ENCODE measurements around the gene ENPP7. TPM values are rescaled to one million over a fixed set of nuclear protein-coding genes. Genes with fewer than 3 reads are reported as not detected.
A peak's percentile ranks its signal among the peaks of the same experiment; 100 is the strongest.

Gene ENPP7
- total RNA-seq, 4 donors from 2014 or later: not detected

DNA sequence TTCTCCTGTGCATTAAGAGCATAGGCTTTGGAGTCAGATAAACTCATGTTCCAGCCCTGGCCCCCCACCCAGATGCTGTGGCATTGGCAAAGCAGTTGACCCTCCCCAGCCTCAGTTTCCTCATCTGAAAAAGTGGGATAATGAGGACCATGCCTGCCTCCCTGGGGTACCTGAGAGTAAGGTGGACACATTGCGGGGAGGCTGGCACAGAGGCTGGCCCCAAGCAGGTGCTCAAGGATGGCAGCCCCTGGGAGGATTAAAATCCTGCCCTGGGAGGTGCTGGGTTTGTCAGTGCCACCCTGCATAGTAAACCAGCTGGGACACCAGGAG lies 11.8 kb downstream of the ENPP7 start:
- intact Hi-C loops (cut with DNase I): no loop called here
- peaks cover 4% of the 10 kb centered on the region for H3K27me3 ChIP-seq

DNA sequence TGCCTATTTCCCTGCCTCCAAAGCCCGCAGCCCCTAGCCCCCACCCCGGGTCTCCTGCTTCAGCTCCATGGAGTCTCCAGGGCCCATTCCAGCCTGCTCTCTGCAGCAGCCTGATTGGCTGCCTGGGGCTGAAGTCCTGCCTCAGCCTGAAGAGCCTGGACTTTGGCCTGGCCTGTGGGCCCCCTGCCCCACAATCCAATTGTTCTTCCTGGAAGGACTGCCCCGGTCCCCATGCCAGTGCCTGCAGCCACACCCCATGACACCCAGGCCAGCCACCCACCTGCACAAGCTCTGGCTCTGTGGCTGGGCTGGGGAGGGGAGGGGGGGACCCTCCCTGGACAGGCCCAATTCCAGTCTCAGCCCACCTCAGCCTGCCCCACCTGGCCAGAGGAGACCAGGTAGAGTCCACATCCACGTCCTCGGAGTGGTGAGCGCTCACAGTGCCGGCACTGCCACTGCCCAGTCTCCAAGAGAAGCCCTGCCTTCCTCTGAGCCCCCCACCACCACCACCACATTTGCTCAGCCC lies 12.3 kb downstream of the ENPP7 start:
- 85 to 91% methylated on average over 7 of the region's 7 CpGs for WGBS, 2 donors
- DNase-seq: no peak
- H3K27ac ChIP-seq: no peak overlapping the region
- H3K27me3 ChIP-seq: peaks cover 4% of the 10 kb centered on the region
- no peaks in the 10 kb centered on the region for H3K9me3 ChIP-seq
- H3K36me3 ChIP-seq: no peaks in the 10 kb centered on the region
- H3K4me3 ChIP-seq (replicated peaks in 1 of 3): no peak overlapping the region
- TF ChIP-seq POLR2A (IDR thresholded peaks at IDR 0.05): no peak
- peaks cover 8 to 25% of the 10 kb centered on the region in 2 donors for H3K4me1 ChIP-seq
- intact Hi-C loops (cut with DNase I): no loop called here

More for the DNA sequence above, 11.8 kb downstream of the ENPP7 start:
- DNase-seq: no peak
- TF ChIP-seq POLR2A (IDR thresholded peaks at IDR 0.05): no peak
- TF ChIP-seq, protein P1, sequence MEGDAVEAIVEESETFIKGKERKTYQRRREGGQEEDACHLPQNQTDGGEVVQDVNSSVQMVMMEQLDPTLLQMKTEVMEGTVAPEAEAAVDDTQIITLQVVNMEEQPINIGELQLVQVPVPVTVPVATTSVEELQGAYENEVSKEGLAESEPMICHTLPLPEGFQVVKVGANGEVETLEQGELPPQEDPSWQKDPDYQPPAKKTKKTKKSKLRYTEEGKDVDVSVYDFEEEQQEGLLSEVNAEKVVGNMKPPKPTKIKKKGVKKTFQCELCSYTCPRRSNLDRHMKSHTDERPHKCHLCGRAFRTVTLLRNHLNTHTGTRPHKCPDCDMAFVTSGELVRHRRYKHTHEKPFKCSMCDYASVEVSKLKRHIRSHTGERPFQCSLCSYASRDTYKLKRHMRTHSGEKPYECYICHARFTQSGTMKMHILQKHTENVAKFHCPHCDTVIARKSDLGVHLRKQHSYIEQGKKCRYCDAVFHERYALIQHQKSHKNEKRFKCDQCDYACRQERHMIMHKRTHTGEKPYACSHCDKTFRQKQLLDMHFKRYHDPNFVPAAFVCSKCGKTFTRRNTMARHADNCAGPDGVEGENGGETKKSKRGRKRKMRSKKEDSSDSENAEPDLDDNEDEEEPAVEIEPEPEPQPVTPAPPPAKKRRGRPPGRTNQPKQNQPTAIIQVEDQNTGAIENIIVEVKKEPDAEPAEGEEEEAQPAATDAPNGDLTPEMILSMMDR (IDR thresholded peaks at IDR 0.05): no peak
- Histone ChIP-seq H3K4me3 (replicated peaks in 1 of 3) (no peak overlapping the region), H3K9me3 (no peaks in the 10 kb centered on the region), H3K36me3 (no peaks in the 10 kb centered on the region), H3K27ac (no peak overlapping the region), H3K4me1 (peaks cover 8 to 20% of the 10 kb centered on the region in 2 donors)
- WGBS, 2 donors: 100% methylated on average over 1 of the region's 1 CpG; no CpG with 5 or more reads in 1 of the 2 donors

DNA sequence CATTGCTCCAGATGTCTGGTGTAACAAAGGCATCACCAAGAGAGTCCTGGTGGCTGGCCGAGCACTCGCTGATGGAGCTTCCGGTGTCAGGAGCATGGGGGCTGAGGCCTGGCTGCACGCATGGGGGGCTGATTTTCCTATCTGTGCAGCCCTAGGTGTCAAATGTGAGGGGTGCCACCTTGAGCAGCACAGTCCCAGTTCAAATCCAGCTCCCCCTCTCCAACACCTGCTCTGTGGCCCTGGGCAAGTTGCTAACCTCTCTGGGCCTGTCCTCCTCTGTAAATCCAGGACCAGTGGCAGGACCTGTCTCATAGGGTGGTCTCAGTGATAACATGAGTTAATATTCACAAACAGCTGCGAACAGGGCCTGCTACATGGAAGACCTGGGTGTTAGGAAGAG lies 12.9 kb downstream of the ENPP7 start:
- H3K4me1 ChIP-seq: peaks cover 8 to 29% of the 10 kb centered on the region in 2 donors
- H3K27me3 ChIP-seq: peaks cover 8% of the 10 kb centered on the region
- no peak overlapping the region for H3K27ac ChIP-seq
- no peak overlapping the region for H3K4me3 ChIP-seq (replicated peaks in 1 of 3)
- no peak for DNase-seq
- H3K9me3 ChIP-seq: no peaks in the 10 kb centered on the region
- TF ChIP-seq, protein P1 (IDR thresholded peaks at IDR 0.05): no peak
- no peak for TF ChIP-seq POLR2A (IDR thresholded peaks at IDR 0.05)
- intact Hi-C loops (cut with DNase I): no loop called here
- no peaks in the 10 kb centered on the region for H3K36me3 ChIP-seq
- WGBS, 2 donors: 91 to 97% methylated on average over 5 of the region's 5 CpGs

DNA sequence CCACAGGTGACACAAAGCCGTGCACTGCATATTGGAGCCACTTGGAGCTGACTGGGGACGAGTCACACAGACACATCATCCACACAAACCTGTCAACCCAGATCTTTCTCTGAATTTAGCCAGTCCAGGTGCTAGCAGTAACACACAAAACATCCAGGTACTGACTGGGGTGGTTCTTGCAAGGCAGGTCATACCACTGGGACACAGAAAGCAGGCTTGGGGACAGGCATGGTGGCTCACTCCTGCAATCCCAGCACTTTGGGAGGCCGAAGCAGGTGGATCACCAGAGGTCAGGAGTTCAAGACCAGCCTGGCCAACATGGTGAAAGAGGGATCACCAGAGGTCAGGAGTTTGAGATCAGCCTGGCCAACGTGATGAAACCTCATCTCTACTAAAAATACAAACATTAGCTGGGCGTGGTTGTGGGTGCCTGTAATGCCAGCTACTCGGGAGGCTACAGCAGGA lies 14.9 kb downstream of the ENPP7 start:
- intact Hi-C loops (cut with DNase I): no loop called here
- H3K27me3 ChIP-seq: peaks cover 15% of the 10 kb centered on the region
- H3K27ac ChIP-seq: no peak overlapping the region
- DNase-seq: no peak
- H3K4me1 ChIP-seq: peaks cover 8 to 29% of the 10 kb centered on the region in 2 donors
- H3K36me3 ChIP-seq: no peaks in the 10 kb centered on the region
- TF ChIP-seq POLR2A (IDR thresholded peaks at IDR 0.05): no peak
- TF ChIP-seq, protein P1 (IDR thresholded peaks at IDR 0.05): no peak
- 35 to 42% methylated on average over 5 to 6 of the region's 6 CpGs for WGBS, 2 donors
- no peaks in the 10 kb centered on the region for H3K9me3 ChIP-seq
- no peak overlapping the region for H3K4me3 ChIP-seq (replicated peaks in 1 of 3)

DNA sequence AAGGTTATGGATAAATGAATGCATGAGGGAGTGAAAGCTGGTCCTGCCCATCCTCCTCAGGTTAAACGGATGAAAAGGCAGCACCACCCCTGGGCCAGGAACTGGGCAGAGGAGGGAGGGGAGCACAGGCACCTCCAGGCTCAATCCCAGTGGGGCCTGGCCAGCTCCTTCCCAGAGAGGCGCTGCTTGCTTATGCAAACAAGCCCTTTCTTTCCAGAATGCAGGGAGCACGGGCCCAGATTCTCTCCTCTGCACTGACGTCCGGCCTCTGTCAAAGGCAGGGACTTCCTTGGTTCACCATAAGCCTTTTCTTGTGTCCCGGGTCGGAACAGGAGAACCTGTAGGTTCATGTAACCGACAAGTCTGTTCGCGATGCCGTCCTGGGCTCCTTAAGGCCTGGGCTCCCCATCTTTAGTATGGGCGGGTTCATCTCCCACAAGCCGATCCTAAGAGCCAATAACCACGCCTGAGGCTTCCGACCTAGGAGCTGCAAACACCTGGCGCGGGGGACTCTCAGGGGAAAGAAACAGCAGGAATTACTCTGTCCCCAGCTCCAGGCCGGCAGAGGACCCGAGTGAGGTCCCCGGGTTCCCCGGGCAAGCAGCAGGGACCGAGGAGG lies 16.3 kb downstream of the ENPP7 start:
- TF ChIP-seq POLR2A (IDR thresholded peaks at IDR 0.05): no peak
- TF ChIP-seq, protein P1 (IDR thresholded peaks at IDR 0.05): no peak
- intact Hi-C loops (cut with DNase I): no loop called here
- peak; percentile 31 to 39 for DNase-seq
- Histone ChIP-seq H3K27ac (no peak overlapping the region), H3K4me1 (peaks cover 5 to 24% of the 10 kb centered on the region in 2 donors), H3K4me3 (replicated peaks in 1 of 3) (no peak overlapping the region), H3K36me3 (no peaks in the 10 kb centered on the region), H3K27me3 (peaks cover 24% of the 10 kb centered on the region), H3K9me3 (no peaks in the 10 kb centered on the region)
- 21 to 22% methylated on average over 15 of the region's 22 CpGs for WGBS, 2 donors
